Epithelial cell of prostate (primary cell): ENCODE data around the gene GRAP2.

ENCODE experiments used
- DNase-seq: peaks from one replicate; pipeline ENCODE4 v3.0.0-alpha.2; 2011; ENCODE audit warnings: low read depth, low spot score
- H3K27ac ChIP-seq: fragments of 450-650 bp; 2 replicates; pipeline ENCODE4 v1.5.1; 2017; ENCODE audit warnings: mild to moderate bottlenecking

The GRAP2 gene

DNA sequence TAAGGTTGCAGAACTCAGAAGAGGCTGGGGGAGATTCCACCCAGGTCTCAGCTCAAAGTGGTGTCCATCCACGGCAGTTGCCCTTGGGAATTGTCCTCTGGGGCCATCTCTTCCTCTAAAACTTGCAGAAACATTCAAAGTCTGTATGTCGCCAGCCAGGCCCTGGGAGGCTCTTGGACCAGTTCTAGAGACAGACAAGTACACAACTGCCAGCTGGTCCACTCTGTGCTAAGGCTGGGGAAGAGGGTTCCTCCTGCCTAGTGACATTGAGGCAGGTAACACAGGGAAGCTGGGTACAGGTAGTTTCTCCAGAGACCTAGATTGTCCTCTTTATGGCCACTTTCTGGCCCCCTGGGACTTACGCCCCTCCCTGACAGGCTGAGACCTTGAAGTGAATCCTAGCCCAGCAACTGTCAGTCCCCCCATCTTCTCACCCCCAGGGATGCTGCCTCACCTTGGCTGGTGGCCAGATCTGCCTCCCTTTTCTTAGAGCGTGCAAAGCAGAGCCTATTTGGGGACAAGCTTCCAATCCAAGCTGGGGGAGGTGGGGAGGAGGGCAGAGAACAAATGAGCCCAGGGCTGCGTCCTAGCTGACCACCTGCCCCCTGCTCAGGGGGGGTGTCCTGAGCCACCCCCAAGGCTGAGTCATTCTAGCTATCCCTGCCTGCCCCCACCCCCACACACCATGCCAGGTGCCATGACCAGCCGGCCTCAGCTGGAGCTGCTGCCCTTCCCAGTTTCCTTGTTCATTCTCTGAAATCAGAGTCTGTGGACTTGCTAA is 102.2 kb downstream of the GRAP2 start:
- no peak overlapping the region for H3K27ac ChIP-seq
- no peak for DNase-seq

GRCh38 chr22:40004836-40005235 is 104.0 kb downstream of the GRAP2 start:
- no peak for DNase-seq
- H3K27ac ChIP-seq, result peak overlapping the region; percentile 63

DNA sequence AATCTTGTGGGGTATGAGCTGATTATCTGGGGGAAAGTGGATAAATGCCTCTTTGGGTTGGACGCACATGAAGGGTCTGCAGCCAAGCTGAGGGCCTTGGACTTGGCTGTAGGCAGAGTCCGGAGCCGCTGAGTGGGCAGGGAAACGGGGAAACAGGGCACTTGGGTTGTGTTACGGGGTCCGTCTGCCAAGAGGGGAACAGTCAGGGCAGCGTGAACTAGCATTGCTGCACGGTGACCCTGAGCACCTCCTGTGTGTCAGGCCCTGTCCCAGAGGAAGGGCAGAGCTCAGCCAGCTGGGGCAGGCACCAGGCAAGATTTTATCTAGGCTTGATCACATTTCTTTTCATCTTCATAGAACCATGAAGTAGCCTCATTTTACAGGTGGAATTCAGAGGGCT is 105.8 kb downstream of the GRAP2 start:
- no peak for DNase-seq
- H3K27ac ChIP-seq, result peak overlapping the region; percentile 63

DNA sequence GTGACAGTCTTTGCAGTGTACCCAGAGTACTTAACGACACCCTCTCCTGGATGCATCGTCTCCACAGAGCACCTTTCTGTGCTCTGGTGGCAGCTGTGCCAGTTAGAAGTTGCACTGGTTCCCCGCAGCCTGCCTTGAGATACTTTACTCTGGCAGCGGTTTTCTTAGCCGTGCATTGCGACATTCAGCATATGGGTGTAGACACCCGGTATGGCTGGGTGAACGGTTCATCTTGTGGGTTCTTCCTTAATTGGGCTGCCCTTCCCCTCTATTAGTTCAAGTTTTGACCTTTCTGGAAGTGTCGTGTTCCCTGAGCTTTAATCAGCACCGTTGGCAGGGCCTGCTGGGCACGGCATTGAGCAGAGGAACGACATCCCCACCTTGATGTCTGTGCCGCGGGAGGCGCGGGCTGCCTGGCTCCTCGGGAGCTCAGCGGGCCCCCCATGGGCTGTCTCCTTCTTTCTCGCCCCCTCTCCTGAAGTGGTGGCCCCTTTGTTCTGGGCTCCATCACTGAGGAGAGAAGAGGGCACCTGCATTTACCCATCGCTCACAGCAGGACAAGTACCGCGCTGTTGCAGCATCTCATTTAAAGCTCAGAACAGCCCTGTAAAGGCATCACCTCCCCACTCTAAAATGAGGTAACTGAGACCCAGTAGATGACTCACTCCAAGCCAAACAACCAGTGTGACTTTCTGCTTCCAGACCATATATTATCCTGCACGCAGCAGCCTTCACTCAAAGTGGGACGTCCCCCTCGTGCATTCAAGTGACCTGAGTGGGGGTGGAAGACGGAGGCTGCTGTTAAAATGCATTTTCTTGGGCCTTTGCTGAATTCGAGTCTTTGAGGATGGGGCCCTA is 107.2 kb downstream of the GRAP2 start:
- peak overlapping the region; percentile 53 for H3K27ac ChIP-seq
- no peak for DNase-seq

DNA sequence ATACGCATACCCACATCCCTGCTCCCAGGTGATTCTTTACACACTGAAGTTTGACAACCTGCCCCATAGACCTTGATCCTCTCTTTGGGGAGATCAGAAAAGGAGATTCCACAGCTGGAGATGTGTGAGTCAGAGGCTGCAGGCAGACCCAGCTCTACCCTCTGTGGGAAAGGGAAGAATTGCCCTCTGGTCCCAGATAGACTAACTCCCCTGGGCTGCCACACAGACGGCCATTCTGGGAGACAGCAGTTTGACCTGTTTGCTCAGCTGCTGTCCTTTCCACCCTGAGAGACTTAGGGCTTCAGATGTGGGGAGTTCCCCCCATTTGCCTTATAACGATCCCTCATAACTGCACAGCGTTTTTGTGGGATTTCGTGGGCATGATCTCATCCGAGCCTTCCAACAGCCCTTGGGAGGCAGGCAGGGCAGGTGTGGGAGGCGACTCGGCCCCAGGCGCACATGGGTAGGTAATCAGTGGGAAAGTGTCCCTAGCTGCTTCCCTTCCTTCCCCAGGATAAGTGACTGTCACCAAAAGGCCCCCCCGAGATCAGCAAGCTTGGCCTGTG is 107.9 kb downstream of the GRAP2 start:
- no peak for DNase-seq

DNA sequence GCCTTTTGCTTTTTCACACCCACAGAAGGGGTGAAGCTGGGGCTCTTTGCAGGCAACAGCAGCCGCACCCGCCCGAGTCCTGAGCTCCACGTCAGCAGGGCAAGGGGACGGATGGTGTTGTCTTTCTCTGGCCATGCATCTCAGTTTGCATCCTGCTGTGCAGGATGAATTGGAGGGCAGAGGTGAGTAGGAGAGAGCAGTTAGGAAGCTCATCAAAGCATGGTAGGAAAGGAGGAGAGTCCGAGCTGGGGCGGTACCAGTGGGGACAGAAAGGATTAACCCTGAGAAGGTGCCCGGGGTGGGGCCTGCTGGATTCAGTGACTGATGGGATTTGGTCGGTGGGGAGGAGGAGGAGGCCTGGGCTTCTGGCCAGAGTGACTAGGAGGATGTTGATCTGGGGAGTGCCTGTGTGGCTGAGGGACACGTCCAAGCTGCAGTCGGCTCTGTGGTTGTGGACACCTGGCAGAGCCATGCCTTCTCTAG is 108.4 kb downstream of the GRAP2 start:
- peak overlapping the region; percentile 53 for H3K27ac ChIP-seq
- no peak for DNase-seq

More for the DNA sequence above, 107.9 kb downstream of the GRAP2 start:
- peak overlapping the region; percentile 53 for H3K27ac ChIP-seq

- H3K27ac ChIP-seq, result peak overlapping the region; percentile 53
- DNase-seq, result no peak
Observed at GRCh38 chr22:40009951-40010671, 109.2 kb downstream of the GRAP2 start.

DNA sequence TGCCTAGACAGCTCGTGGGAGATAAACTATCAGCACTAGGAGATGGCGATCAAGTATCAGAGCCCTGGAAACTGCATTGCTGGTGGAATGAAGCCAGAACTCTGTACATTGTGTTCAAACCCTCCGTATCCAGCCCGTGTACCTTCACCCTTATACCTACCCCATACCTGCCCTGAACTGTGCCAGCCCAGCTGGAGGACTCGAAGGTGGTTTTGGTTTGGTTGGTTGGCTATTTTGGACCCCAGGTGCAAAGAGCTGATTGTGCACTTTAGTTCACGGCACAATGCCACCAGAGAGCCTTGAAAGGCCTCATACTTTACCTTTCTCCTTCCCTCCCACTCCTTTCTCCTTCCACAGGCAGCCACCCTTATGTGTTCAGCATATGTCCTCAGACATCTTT is 109.9 kb downstream of the GRAP2 start:
- DNase-seq, result no peak
- H3K27ac ChIP-seq, result peak overlapping the region; percentile 53

DNA sequence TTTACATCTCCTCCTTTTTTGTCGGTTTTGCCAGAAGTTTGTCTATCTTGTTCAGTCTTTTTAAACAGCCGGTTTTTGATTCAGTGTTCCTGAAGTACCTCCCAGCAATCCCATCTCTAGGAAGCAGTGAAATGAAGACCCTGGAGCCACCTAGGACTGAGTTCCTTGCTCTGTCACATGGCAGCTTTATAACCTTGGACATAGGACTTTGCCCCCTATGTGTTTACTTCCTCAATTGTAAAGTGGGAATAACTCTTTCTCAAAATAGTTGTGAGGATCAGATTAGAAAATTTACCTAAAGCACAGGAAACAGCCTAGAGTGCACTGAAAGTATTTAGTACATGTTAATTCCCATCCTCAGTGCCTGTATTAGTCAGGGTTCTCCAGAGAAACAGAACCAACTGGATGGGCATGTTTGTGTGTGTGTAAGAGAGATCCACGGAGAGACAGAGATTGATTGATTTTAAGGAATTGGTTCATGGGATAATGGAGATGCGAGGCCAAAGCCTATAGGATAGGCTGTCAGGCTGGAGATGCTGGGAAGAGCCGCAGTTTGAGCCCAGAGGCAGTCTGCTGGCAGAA is 113.9 kb downstream of the GRAP2 start:
- peak overlapping the region; percentile 78 for H3K27ac ChIP-seq
- DNase-seq, result peak; percentile 57

DNA sequence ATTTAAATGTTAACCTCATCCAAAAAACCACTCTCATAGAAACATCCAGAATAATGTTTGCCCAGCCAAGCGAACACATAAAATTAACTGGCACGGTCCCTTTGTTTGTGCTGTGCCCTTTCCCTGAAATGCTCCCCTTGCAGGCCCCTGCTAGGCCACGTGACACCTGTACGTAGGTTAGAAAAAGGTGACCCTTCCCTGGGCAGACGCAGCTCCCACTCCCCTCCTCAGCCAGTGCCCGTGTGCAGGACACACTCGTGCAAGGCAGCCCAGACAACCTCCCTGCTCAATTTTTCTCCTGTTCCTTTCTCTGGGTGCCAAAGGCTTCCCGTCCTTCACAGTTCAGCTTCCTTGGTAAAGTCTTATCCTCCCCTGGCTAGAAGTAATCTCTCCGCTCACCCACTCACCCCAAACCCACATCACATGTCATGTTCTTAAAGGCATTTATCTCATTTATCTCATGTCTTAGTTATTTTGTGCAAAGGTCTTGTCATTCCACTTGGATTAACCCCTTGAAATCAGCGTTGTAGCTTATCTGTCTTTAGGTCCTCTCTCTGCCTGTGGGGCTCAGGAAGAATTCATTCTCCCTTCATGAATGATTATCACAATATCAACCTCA is 114.6 kb downstream of the GRAP2 start:
- DNase-seq, result no peak
- H3K27ac ChIP-seq, result peak overlapping the region; percentile 78

DNA sequence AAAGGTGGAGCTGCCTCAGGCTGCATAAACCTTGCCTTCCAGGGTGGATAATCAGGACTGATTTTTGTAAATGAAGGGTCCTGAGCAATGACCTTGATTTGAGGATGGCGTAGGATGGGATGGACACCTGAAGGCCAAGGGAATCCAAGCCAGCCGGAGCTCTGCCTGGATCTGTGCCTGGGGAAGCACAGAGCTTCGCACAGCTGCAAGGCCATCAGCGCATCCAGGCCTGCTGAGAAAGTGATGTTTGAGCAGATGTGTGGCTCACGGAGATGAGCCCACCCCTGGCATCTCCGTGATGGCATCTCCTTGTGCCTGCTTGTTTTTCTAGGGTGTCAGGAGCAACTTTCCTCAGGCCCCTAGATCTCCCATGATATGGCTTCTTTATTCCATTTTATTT is 117.2 kb downstream of the GRAP2 start:
- DNase-seq, result no peak
- H3K27ac ChIP-seq, result no peak overlapping the region

DNA sequence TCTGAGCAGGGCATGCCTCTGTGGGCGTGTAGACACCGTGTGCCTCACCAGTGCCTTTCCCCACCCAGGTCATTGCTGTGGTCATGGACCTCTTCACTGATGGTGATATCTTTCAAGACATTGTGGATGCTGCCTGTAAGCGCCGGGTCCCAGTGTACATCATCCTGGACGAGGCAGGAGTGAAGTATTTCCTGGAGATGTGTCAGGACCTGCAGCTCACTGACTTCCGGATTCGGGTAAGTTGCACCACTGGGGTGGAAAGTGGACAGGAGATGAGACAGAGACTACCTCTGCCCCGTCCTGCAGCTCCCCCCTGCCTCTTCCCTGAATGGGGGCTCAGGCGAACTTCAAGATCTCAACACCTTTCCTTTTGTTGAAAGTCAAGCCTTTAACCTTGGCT is 118.2 kb downstream of the GRAP2 start:
- DNase-seq, result no peak
- peak overlapping the region; percentile 43 for H3K27ac ChIP-seq

DNA sequence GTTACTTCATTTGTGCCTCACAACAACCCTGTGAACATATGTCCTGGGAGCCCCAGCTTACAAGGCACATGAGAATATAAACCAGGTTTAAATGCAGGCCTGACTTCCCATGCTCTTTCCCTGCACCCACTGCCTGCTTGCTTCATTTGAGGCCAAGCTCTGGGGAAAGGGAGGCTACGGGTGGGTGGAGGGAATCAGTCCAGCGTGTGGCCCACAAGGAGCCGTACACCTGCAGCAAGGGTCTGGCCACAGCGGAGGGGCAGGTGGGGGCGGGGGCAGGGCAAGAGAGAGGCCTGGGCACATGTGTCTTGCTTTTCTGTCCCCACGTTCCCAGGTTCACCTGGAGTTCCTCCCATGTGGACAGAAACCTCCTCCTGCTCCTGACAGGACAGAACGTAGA is 120.1 kb downstream of the GRAP2 start:
- DNase-seq, result no peak
- H3K27ac ChIP-seq, result no peak overlapping the region

GRCh38 chr22:40021401-40022000 is 120.6 kb downstream of the GRAP2 start:
- no peak for DNase-seq
- H3K27ac ChIP-seq, result peak overlapping the region; percentile 68

- peak overlapping the region; percentile 68 for H3K27ac ChIP-seq
- DNase-seq, result peak; percentile 68
Observed at GRCh38 chr22:40022536-40023240, 121.8 kb downstream of the GRAP2 start.
